A549 treated with CORT108297 at 1 μM for 4 hours (cell line): ENCODE data around the gene DHX36. TPM values are rescaled to one million over a fixed set of nuclear protein-coding genes. Genes with fewer than 3 reads are reported as not detected.

Experiments used
- total RNA-seq: library from RNA; stranded (reverse); fragments of 200-300 nt; extraction: Qiagen RNA extraction; gene quantifications from 5 replicates; pipeline ENCODE4 v1.2.3, GENCODE V29; 2022

Gene DHX36
- 52.5 to 73.8 TPM (median 57.3 TPM) in 5 replicates for total RNA-seq

GRCh38 chr3:154323891-154324738, at the start of gene DHX36:
Gene DHX36, minus strand, starts transcription at chr3:154324487. Its CDS starts 71 bp downstream, at chr3:154324416.

Other genes with a start within 250 kb of the DHX36 start
- 5.6 to 6.7 TPM (median 6.1 TPM) in 5 replicates for gene ARHGEF26, start 203.1 kb downstream of the DHX36 start, total RNA-seq
- gene GPR149, start 105.7 kb upstream of the DHX36 start, total RNA-seq, result not detected in 5 replicates